Gastrocnemius medialis (tissue), 4 donors: ENCODE data around the gene TRPV3.

Experiments used
- POLR2A ChIP-seq, 2 donors: fragments of 450-650 bp; IDR thresholded peaks; one replicate each; pipeline ENCODE4 v1.6.1; 2017; ENCODE audit warnings: antibody characterized with exemption in 2 of 2, mild to moderate bottlenecking in 2 of 2, moderate library complexity in 2 of 2
- TF ChIP-seq, protein P1 (sequence below), 5 experiments: fragments of 450-650 bp in 3 of 5; fragments of 200-600 bp in 2 of 5; sonication (generic) in 2 of 5; IDR thresholded peaks in 4 of 5; conservative IDR thresholded peaks in 1 of 5; 1 replicate in 4 of 5; 2 replicates in 1 of 5; pipeline ENCODE4 v1.5.1; 2016 to 2019; ENCODE audit warnings: antibody characterized with exemption in 5 of 5, mild to moderate bottlenecking in 3 of 5, moderate library complexity in 3 of 5

DNA sequence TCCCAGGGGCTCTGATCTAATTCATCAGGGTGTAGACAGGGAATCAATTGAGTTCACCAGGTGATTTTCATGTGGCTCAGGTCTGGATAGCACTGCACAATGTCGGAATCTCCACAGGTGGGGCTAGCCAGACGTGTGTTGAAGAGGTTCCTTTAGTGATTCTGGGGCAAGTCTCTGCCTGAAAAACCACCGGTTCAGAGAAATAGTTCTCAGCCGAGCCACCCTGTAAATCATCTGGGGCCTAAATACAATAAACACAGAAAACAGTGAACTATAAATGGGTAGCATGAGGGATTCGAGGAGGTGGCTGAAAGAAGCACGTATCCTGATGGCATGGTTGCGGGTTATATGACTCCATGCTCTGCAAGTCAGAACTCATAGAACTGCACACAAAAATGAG is 60.5 kb downstream of the TRPV3 start:
- TF ChIP-seq, protein P1, sequence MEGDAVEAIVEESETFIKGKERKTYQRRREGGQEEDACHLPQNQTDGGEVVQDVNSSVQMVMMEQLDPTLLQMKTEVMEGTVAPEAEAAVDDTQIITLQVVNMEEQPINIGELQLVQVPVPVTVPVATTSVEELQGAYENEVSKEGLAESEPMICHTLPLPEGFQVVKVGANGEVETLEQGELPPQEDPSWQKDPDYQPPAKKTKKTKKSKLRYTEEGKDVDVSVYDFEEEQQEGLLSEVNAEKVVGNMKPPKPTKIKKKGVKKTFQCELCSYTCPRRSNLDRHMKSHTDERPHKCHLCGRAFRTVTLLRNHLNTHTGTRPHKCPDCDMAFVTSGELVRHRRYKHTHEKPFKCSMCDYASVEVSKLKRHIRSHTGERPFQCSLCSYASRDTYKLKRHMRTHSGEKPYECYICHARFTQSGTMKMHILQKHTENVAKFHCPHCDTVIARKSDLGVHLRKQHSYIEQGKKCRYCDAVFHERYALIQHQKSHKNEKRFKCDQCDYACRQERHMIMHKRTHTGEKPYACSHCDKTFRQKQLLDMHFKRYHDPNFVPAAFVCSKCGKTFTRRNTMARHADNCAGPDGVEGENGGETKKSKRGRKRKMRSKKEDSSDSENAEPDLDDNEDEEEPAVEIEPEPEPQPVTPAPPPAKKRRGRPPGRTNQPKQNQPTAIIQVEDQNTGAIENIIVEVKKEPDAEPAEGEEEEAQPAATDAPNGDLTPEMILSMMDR (IDR thresholded peaks at IDR 0.05 in 4 of 5, conservative IDR thresholded peaks at IDR 0.05 in 1 of 5): no peak
- no peak for TF ChIP-seq POLR2A (IDR thresholded peaks at IDR 0.05)
